PFSK-1 (cell line): ENCODE measurements around the gene RBBP5.

Experiments used
- POLR2AphosphoS5 ChIP-seq: IDR thresholded peaks from 2 replicates; pipeline ENCODE4 v1.6.1; 2012; ENCODE audit warnings: low read depth, mild to moderate bottlenecking, control low read depth, low read length, moderate library complexity
- REST ChIP-seq, 2 experiments: IDR thresholded peaks; 2 replicates each; pipeline versions ENCODE4 v1.6.1 to v1.8.0; 2011 to 2012; ENCODE audit warnings: low read depth in 2 of 2, low read length in 2 of 2, control low read depth in 1 of 2, inconsistent platforms in 1 of 2, mild to moderate bottlenecking in 1 of 2, moderate library complexity in 1 of 2; ENCODE audit not compliant: insufficient read depth in 1 of 2
- SIN3A ChIP-seq: IDR thresholded peaks from 2 replicates; pipeline ENCODE4 v1.6.1; 2012; ENCODE audit warnings: mild to moderate bottlenecking, low read length, moderate library complexity, borderline replicate concordance; ENCODE audit not compliant: insufficient read depth
- TAF1 ChIP-seq: IDR thresholded peaks from 2 replicates; pipeline ENCODE4 v1.6.1; 2012; ENCODE audit warnings: low read length, control low read depth, borderline replicate concordance; ENCODE audit not compliant: insufficient read depth

GRCh38 chr1:205141236-205142101 is 19.7 kb upstream of the RBBP5 start:
- TF ChIP-seq POLR2AphosphoS5 (no peak), TAF1 (no peak), SIN3A (no peak), REST (IDR thresholded peaks at IDR 0.05; ENCODE audit: insufficient read depth in 1 of 2, low read depth in 2 of 2, low read length in 2 of 2) (no peak)
